HG02981 (cell line): ENCODE measurements around the gene TSTD2.
"Not testable (repeated sequence)": the region's sequence is repeated elsewhere in the genome, so short reads cannot be mapped to it uniquely, and the experiment has no call there.

Experiments used
- ATAC-seq: cut with Tn5 transposase; IDR thresholded peaks from one replicate; pipeline ENCODE4 v1.9.1; 2021; ENCODE audit warnings: mild to moderate bottlenecking, moderate library complexity; ENCODE audit not compliant: unreplicated experiment

The TSTD2 gene

DNA sequence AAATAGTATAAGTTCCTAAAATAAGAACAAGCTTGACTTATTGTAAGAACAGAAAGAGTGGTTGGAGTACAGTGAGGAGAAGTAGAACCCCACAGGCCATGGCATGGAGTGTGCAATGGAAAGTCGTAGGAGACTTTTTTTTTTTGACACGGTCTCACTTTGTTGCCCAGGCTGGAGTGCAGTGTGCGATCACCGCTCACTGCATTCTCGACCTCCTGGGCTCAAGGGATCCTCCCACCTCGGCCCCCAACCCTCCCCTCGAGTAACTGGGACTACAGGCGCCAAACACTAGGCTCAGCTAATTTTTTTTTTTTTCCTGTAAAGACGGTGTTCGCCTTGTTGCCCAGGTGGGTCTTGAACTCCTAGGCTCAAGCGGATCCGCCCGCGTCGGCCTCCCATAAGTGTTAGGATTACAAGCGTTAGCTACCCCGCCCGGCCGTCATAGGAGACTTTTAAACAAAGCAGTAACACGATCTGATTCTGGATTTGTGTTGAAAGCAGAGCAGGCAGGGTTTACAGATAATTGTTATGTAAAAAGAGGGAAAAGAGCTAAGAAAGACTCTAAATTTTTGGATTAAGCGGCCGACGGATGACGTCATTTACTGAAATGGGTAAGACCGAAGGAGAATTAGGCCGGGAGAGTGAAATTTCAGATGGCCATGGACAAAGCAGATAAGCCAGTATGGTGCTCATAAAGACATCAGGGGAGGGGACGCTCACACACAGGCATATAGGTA is 752 bp downstream of the TSTD2 start:
- ATAC-seq, result peak; percentile 5

GRCh38 chr9:97630591-97630990 is 2.6 kb downstream of the TSTD2 start:
- no peak for ATAC-seq

DNA sequence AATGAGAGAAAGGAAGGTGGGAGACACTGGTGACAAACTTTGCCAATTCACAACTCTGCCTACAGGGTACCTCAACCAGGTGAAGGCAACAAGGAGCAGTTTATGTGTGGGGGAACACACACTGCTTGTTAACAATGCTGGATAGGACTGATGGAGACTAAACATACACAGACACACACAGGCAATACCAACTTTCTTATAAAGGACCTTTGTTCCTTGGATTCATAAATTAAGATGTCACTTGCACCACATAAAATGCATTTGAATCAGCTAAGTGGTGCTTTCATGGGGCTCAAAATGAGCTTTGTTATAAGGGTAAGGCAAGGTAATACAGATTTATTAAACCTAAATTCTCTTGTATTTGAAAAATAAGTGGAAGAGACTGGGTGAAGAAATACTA is 4.0 kb downstream of the TSTD2 start:
- ATAC-seq, result no peak

DNA sequence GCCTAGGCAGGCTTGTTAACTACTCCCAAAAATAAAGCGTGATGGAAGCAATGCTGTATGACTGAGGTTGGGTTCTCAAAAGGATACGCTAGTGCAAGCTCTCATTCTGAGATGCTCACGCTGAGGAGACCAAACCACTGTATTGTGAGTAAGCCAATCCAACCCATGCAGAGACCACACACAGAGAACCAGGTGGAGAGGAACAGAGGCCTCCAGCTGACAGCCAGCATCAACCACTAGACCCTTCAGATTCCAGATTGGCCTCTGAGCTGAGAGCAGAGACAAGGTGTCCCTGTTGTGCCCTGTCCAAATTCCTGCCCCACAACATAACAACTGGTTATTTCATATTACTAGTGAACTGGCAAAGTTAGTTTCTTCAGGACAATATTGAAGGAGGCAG is 4.5 kb downstream of the TSTD2 start:
- no peak for ATAC-seq

DNA sequence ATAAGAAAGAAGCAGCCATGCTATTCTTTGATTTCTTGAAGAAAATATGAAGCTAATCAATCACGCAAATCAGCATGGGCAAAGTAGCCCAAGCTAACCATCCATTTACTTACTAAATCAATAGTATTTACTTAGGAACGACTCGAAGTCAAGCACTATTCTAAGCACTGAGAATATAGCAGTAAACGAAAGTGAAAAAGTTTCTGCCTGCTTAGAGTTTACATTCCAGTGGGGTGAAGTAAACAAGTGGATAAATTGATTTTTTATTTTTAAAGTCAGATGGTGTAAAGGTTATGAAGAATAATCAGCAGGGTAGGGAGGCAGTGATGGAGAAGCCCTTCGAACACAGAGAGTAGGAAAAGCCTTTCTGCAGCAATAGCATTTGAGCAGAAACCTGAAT is 5.5 kb downstream of the TSTD2 start:
- ATAC-seq, result no peak

DNA sequence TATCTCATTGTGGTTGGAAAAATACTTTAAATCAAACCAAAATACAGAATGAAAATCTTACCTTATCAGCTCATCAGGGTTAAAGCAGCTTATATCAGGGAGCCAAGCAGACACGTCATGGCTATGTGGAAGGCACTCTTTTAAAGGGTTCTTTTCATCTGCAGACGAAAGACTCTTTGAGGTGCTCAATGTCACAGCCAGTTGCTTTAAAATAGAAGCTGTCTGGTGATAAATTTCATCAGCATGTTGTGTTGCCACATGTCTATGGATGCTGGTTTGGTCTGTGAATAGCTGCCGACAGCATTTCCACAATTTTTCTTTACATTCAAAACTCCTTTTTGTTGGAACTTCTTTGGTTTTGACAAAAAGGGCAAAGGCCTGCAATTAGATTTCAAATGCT is 7.5 kb downstream of the TSTD2 start:
- ATAC-seq, result no peak

DNA sequence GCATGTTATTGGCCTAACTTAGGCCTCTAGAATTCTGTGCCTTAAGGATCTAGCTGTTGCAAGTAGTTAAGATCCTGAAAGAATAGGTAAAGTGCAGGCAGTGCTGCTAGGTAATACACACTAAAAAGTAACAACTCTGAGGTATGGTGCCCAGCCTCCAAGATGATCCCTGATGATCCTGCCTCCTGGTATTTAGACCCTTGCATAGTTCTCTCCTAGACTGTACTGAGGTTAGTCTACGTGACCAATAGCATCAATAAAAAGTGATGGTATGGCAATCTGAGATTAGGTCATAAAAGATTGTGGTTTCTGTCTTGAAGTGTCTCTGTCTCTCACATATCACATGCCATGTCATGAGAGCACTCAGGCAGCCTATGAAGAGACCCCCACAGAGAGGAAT is 9.2 kb downstream of the TSTD2 start:
- ATAC-seq, result no peak

GRCh38 chr9:97622483-97622882 is 10.7 kb downstream of the TSTD2 start:
- ATAC-seq, result not testable (repeated sequence)

GRCh38 chr9:97620063-97620462 is 13.1 kb downstream of the TSTD2 start:
- ATAC-seq, result not testable (repeated sequence)

DNA sequence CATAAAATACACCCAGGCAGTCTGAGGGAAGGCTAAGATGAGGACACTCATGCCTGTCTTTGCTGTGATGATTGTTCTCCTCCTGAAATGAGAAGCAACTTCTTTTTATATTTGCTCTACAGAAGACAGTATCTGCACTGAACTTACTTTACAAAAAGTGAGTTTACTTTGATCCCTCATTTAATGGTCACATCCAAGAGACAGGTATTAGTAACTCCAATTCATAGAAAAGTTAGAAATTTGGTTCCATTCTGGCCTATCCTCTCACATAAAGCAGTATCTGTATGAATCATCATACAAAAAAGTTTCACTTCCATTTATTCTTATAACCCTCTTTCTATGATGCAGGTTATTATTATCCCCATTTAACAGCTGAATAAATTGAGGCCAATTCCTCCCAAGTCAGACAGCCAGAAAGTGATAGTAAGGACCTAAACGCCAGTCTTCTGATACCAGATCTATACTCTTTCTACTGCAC is 15.2 kb downstream of the TSTD2 start:
- ATAC-seq, result no peak

DNA sequence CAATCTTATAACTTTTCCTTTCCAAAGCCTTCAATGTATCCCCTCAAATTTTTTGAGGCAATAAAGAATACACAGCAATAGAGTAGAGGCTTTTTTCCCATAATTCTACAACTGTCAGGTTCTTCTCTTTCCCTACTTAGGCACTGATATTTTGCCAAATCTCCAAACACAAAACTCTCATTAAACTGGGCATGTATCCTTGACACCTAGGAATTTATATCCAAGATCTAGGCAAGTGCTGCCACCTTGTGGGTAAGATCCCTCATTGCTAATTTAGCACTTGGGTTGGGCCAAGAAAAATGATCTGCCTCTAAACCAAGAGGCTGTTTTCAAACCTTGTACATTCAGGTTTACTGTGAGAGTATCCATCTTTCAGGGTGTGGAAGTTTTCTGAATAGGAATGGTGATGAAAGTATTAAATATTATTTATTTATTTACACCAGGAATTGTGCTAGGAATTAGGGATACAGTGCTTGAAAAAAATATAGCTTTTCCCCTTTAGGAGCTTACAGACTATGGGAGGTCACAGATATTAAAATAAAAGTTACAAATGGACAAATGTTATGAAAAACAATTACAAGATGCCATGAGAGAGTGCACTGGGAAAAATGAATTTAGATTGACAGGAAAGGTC is 17.6 kb downstream of the TSTD2 start:
- ATAC-seq, result no peak

GRCh38 chr9:97604901-97605645 is 28.1 kb downstream of the TSTD2 start:
- no peak for ATAC-seq

GRCh38 chr9:97602430-97602829 is 30.7 kb downstream of the TSTD2 start:
- no peak for ATAC-seq

DNA sequence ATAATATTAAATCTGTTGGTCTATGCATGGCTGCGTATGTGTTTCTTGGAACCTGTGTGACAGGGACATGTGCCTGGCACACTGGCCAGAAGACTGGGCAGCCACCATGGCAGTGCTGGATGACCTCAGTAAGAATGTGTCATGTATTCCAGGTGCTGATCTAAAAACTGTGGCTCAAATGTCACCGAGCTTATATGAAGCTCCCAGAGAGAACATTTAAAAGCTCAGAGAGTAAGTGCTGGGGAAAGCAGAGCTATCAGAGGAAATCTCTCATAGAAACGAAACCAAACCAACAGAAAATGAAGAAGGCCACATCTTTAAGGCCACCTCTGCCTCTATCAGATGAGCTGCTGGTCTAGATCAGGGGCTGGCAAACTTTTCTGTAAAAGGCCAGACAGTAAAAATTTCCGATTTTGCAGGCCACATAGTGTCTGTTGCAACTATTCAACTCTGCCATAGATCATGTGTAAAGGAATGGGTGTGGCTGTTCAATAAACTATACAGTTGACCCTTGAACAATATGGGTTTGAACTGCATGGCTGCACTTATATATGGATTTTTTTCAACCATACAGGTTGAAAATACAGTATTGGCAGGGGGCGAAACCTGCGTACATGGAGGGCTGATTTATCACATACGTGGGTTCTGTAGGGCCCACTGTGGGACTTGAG is 31.8 kb downstream of the TSTD2 start:
- ATAC-seq, result no peak

DNA sequence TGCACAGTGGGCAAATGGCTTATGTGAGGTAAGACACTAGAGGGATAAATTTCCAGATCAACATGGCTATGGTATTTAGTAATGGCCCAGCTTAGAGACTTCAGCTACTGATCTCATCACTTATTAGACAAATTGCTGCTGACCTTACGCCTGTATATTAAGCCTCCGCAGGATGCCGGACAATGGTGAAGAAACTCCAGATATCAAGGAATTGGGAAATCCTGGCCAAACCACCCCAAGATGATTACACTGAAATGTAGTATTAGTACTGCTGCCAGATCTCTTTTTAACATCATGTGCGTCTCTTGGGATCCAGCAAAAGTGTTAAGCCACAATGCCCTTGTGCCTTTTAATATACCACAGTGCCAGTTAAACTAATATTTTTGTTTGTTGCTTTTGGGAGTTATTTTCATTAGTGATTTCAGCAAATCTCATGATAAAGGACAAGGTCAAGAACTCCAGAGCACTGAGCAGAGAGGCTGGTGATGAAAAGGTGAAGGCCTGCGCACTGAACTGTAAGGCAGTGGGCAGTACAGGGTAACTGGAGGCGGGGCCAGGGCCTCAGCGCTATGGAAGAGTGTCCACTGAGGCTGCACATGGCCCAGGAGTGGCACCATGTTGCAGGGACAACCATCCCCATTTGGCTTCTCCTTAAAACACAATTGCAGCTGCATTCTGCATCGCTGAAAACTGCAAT is 32.5 kb downstream of the TSTD2 start:
- ATAC-seq, result no peak

DNA sequence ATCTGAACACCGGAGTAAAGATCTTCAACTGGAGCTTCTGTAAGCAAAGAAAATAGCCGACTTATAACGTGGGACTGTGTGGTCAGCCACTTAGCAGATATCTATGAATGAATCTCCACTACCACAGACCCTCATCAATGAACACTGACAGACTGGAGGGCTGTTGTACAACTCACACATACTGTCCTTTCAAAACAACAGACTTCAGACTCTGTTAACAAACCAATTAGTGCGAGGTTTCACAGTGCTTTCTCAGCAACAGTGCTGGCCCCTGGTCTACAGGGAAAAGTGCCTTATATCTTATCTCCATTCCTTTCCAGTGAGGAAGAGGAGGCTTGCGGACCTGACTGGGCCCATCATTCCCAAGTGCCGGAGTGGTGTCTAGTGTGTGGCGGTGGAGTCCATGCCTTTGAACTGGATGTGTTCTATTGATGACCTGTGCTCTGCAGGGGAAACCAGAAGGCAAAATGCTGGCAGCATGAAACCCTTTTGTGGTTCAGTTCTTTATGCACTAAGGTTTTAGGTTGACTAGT is 33.8 kb downstream of the TSTD2 start:
- ATAC-seq, result no peak

DNA sequence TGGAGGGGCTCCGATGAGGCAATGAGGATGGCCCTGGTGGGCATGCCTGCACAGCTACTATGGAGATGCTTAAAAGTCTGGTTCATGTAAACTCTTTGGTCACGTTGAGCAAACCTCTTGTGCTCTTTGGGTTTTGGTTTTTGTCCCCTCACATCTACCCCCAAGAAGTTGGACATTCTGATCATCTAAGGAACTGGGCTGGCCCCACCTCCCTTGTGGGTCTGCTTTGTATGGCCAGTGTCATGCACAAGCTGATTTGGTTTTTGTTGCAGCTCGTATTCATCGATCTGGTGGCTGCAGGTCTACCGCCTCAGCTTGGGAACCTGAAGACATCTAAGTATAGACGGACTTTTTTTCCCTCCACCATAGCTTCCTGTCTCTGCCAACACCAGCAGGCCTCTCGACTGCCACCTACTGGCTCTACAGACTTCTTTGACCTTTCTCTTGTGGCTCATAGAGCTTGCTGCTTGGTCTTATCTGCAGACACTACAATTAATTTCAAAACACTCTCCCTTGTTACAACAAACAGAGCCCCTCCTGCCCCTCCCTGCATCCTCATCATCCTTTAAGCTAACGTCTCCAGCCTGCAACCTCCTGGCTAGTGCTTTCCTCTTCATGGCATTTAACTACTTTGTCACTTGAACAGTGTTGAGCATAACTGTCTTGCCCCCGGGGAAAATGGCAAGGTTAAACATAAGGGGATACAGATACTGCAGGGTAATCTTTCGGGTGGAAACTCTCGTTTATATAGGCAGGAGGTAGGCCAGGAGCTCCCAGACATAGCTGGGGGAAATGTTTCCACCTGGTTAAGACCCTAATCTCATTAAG is 34.5 kb downstream of the TSTD2 start:
- ATAC-seq, result peak; percentile 84

- ATAC-seq, result no peak
Observed at GRCh38 chr9:97596906-97597305, 36.3 kb downstream of the TSTD2 start.

GRCh38 chr9:97594381-97594921 is 38.7 kb downstream of the TSTD2 start:
- ATAC-seq, result no peak
